Glomerular endothelial cell (primary cell): ENCODE data around the gene CTH. TPM values are rescaled to one million over a fixed set of nuclear protein-coding genes. Genes with fewer than 3 reads are reported as not detected.
"Not testable (repeated sequence)": the region's sequence is repeated elsewhere in the genome, so short reads cannot be mapped to it uniquely, and the experiment has no call there.

Experiments used
- DNase-seq: peaks from one replicate; pipeline ENCODE4 v3.0.0-alpha.2; 2011; ENCODE audit warnings: low read depth, low spot score; ENCODE audit errors: extremely low read depth
- total RNA-seq: library from RNA; depleted of rRNA; stranded (reverse); fragments of >200 nt; gene quantifications from 2 replicates; pipeline ENCODE4 v1.2.3, GENCODE V29; 2015

The CTH gene
- total RNA-seq, 1 donor from 2014 or later = 3.3 TPM

- DNase-seq = no peak
Observed at GRCh38 chr1:70405780-70406416, 5.2 kb upstream of the CTH start.

GRCh38 chr1:70409136-70409535 lies 1.9 kb upstream of the CTH start:
- DNase-seq = no peak

- no peak for DNase-seq
Observed at GRCh38 chr1:70411360-70411844, 334 bp downstream of the CTH start.

GRCh38 chr1:70415882-70416281 lies 4.8 kb downstream of the CTH start:
- no peak for DNase-seq

GRCh38 chr1:70418973-70419734 lies 8.1 kb downstream of the CTH start:
- DNase-seq = not testable (repeated sequence)

GRCh38 chr1:70420320-70420719 lies 9.3 kb downstream of the CTH start:
- no peak for DNase-seq

GRCh38 chr1:70426154-70427131 lies 15.4 kb downstream of the CTH start:
- DNase-seq = no peak

- DNase-seq = no peak
Observed at GRCh38 chr1:70427976-70428375, 16.9 kb downstream of the CTH start.

GRCh38 chr1:70429219-70429618 lies 18.2 kb downstream of the CTH start:
- no peak for DNase-seq

GRCh38 chr1:70429757-70430156 lies 18.7 kb downstream of the CTH start:
- DNase-seq = no peak

- no peak for DNase-seq
Observed at GRCh38 chr1:70431317-70431716, 20.2 kb downstream of the CTH start.

- no peak for DNase-seq
Observed at GRCh38 chr1:70431874-70432273, 20.8 kb downstream of the CTH start.

- DNase-seq = no peak
Observed at GRCh38 chr1:70434253-70434859, 23.3 kb downstream of the CTH start.

- no peak for DNase-seq
Observed at GRCh38 chr1:70436622-70437251, 25.7 kb downstream of the CTH start.

GRCh38 chr1:70438529-70438928 lies 27.5 kb downstream of the CTH start:
- DNase-seq = no peak

- no peak for DNase-seq
Observed at GRCh38 chr1:70440642-70441391, 29.7 kb downstream of the CTH start.

- peak; percentile 42 for DNase-seq
Observed at GRCh38 chr1:70441392-70442035, 30.4 kb downstream of the CTH start.

- DNase-seq = no peak
Observed at GRCh38 chr1:70442490-70442889, 31.4 kb downstream of the CTH start.

- no peak for DNase-seq
Observed at GRCh38 chr1:70443739-70444138, 32.7 kb downstream of the CTH start.
